Measurements from ENCODE around the gene SCO2.

DNA sequence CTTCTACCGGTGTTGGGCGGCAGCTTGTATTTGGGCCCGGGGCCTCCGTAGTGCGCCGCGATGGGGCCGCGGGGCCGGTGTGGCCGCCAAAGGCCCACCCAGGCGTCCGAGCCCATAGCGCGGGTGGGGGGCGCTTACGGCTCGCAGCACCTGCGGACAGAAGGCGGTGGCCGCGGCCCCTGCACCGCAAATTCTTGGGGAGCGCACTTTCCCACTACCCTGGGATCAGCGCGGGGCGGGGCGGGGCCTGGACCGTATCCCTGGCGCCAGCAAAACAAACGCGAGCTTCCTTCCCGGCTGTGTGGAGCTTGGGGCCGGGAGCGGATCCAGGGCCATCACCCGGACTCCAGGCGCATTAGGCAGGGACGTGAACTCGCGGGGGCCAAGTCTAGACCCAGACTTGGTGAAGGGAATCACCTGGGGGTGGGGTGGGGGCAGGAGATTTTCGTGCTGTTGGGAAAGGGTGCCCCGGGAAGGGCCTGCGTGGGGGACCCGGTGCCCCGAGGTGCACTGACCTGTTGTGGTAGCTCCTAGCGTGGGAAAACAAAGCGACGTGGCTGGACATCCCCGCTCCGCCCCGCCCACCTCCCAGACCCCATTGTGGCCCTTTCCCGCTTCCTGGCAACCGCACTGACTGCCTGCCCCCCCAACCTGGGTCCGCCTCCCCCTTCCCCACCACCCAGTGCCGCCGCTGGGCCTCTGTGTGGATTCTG lies 6.7 kb upstream of the SCO2 start:
- TF ChIP-seq, protein P1, sequence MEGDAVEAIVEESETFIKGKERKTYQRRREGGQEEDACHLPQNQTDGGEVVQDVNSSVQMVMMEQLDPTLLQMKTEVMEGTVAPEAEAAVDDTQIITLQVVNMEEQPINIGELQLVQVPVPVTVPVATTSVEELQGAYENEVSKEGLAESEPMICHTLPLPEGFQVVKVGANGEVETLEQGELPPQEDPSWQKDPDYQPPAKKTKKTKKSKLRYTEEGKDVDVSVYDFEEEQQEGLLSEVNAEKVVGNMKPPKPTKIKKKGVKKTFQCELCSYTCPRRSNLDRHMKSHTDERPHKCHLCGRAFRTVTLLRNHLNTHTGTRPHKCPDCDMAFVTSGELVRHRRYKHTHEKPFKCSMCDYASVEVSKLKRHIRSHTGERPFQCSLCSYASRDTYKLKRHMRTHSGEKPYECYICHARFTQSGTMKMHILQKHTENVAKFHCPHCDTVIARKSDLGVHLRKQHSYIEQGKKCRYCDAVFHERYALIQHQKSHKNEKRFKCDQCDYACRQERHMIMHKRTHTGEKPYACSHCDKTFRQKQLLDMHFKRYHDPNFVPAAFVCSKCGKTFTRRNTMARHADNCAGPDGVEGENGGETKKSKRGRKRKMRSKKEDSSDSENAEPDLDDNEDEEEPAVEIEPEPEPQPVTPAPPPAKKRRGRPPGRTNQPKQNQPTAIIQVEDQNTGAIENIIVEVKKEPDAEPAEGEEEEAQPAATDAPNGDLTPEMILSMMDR (IDR thresholded peaks at IDR 0.05) = no peak
- TF ChIP-seq POLR2A (IDR thresholded peaks at IDR 0.05) = peak; percentile 10 to 17

Measured in Peyer's patch (tissue), 4 donors.